GM18861 (cell line): ENCODE measurements around the gene LHFPL3.

Experiments
- ATAC-seq: cut with Tn5 transposase; IDR thresholded peaks from one replicate; pipeline ENCODE4 v1.9.1; 2021; ENCODE audit not compliant: unreplicated experiment

Gene LHFPL3

GRCh38 chr7:104367926-104368325 is 39.5 kb downstream of the LHFPL3 start:
- no peak for ATAC-seq

- ATAC-seq = no peak
These were observed 43.0 kb downstream of the LHFPL3 start for GRCh38 chr7:104371216-104371979.

- ATAC-seq = no peak
These were observed 43.6 kb downstream of the LHFPL3 start for GRCh38 chr7:104371980-104372357.

GRCh38 chr7:104382616-104383015 is 54.2 kb downstream of the LHFPL3 start:
- ATAC-seq = no peak

DNA sequence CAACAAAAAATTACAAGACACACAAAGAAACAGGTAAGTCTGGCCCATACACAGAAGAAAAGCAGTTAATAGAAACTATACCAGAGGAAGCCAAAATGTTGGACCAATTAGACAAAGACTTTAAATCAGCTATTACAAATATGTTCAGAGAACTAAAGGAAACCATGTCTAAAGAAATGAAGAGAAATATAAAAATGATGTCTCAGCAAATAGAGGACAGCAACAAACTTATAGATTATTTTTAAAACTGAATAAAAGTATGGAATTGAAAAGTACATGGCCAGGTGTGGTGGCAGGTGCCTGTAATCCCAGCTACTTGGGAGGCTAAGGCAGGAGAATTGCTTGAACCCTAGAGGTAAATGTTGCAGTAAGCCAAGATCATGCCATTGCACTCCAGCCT is 58.5 kb downstream of the LHFPL3 start:
- no peak for ATAC-seq

- ATAC-seq = no peak
These were observed 59.8 kb downstream of the LHFPL3 start for GRCh38 chr7:104388222-104388621.

DNA sequence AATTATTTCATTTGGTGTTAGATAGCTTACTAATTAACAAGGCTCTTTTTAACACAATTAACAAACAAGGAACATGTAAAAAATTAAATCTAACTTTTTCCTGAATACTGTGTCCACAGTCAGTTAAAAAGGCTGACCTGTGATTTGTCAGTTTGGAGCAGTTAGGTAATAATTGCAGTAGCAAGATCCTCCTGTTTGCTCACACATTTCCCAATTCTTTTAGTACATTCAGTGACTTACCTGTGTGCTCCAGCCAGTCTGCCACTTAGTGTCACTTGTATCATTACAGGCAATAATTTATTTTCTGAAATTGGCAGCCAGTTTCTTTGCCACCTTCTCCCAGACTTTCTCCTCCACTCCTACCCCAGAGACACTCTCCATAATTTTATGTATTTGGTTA is 66.8 kb downstream of the LHFPL3 start:
- ATAC-seq = no peak

- ATAC-seq = no peak
These were observed 69.0 kb downstream of the LHFPL3 start for GRCh38 chr7:104397442-104397841.

DNA sequence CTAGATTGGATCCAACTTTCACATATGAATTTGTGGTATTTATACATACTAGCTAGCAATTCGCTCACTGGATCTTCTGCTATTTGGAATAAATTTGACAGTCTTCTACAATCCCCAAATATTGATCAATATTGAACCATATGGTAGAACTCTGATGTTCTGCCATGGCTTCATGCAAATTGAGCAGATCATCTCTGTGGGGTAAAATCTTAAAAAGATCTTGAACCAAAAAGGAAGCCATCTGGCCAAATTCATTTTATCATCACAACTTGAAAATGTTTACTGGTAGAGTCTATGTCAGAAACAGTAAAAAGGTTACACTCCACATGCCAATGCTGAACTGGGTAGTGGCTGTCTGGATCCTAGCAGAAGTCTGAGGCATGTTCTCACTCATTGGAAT is 80.0 kb downstream of the LHFPL3 start:
- no peak for ATAC-seq

DNA sequence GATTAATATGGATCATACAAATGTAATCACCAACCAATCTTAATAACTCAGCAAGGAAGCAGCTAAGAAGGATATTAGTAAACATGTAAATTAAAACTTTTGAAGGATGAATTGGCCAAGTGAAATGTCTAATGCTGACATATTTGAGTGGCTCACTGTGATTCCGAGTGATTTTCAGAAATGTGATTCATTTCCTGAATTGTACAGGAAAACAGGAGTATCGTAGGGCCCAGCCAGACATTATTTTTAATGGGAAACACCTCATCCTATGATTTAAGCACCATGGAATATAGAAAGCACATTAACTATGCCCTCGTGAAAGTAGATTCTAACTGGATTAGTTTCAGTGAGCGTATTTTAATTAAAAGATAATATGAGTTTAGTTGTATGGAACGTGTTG is 82.3 kb downstream of the LHFPL3 start:
- no peak for ATAC-seq

GRCh38 chr7:104412911-104413310 is 84.5 kb downstream of the LHFPL3 start:
- no peak for ATAC-seq

- no peak for ATAC-seq
These were observed 85.8 kb downstream of the LHFPL3 start for GRCh38 chr7:104414216-104414615.

DNA sequence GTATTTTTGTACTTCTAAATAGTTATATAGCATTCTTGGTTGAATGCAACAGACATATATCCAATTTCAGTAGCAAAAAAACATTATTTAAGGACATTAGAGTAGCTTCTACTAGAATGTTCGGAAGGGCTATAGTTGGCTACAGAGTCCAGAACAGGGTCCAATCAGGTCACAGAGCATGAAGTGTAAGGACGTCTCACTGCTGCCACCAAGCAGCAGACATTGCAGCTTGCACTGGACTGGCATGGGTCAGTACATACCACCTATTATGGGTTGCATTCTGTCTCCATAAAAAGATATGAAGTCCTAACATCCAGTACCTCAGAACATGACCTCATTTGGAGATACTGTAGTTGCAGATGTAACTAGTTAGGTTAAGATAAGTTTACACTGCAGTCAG is 87.3 kb downstream of the LHFPL3 start:
- no peak for ATAC-seq

GRCh38 chr7:104416866-104417393 is 88.5 kb downstream of the LHFPL3 start:
- no peak for ATAC-seq

- no peak for ATAC-seq
These were observed 103.5 kb downstream of the LHFPL3 start for GRCh38 chr7:104431930-104432329.

- ATAC-seq = no peak
These were observed 105.7 kb downstream of the LHFPL3 start for GRCh38 chr7:104434129-104434528.

DNA sequence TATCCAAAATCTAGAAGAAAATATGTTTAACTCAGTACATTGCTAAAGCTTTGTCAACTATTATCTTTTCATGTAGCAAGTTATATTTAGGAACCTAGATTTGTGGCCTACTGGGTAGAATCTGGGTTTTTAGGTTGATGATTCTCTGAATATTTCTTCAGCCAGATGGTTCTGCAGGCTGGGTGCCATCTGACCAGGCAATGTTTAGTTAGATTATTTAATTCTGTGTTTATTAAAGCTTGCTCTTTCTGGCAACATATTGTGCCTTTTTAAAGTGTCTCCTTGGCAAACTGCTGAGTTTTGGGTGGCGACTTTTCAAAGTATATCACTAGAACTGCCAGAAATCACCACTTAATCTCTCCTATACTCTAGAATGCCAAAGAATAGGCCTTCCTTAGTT is 114.1 kb downstream of the LHFPL3 start:
- no peak for ATAC-seq

DNA sequence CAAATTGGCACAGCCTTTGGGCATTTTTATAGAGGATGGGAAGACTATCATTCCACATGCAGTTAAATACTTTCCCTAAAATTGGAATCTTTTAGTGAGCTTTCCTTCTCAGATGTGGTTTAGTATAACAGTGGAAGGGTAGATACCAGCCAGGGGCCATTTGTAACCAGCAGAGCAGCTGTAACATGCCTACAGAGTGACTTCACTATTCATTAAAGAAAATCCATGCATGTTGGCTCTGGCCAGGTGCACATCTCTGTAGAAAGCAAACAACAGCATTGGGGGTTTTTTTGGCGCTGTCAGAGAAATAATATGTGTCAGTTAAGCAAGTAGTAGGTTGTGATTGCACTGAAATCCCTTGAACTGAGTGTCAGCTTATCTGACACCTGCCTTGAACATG is 115.6 kb downstream of the LHFPL3 start:
- no peak for ATAC-seq

DNA sequence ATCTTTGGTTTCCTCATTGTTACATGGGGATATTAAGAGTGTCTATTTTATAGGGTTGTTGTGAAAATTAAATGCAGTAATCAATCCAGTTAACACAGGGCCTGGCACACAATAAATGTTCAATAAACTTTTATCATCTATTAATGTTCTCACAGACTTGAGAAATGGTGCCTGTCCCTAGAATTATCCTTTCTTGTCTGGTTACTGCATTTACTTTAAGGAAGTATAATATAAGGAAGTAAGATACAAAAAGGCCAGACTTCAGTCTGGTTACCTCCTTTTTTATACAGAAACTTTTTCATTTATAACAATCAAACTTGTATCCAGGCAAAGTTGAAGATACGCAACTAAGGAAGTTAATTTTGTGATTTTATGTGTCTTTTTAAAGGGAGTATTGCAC is 117.0 kb downstream of the LHFPL3 start:
- no peak for ATAC-seq

- ATAC-seq = no peak
These were observed 122.5 kb downstream of the LHFPL3 start for GRCh38 chr7:104450861-104451260.

- no peak for ATAC-seq
These were observed 124.8 kb downstream of the LHFPL3 start for GRCh38 chr7:104453190-104453589.

DNA sequence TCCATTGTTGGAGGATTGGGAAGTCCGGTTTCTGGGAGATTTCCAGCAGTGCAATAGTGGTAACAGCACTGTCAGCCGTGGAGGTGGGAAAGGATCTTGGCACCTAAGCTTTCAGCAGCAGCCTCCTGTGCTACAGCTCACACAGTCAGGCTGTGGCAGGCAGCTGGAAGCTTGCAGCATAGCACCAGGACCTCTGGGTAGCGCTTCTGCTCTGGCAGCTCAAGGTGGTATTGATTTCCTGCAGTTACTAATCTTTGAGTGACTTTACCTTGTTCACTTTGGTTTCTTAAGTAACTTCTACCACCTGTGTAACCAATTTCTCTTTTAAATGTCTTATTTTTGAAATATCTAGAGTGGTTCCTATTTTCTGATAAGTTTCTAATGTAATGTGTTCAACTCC is 130.5 kb downstream of the LHFPL3 start:
- ATAC-seq = no peak
